Epithelial cell of proximal tubule (primary cell): ENCODE measurements around the gene ANXA8. TPM values are rescaled to one million over a fixed set of nuclear protein-coding genes. Genes with fewer than 3 reads are reported as not detected.
"Not testable (repeated sequence)": the region's sequence is repeated elsewhere in the genome, so short reads cannot be mapped to it uniquely, and the experiment has no call there.

ENCODE experiments used
- DNase-seq: peaks from one replicate; pipeline ENCODE4 v3.0.0-alpha.2; 2011; ENCODE audit warnings: low read depth
- H3K4me3 ChIP-seq: 2 replicates; pipeline ENCODE4 v1.5.1; 2011; ENCODE audit warnings: low read depth, mild to moderate bottlenecking, low read length
- CTCF ChIP-seq: conservative IDR thresholded peaks from 2 replicates; pipeline ENCODE4 v1.5.1; 2012; ENCODE audit warnings: low read depth, mild to moderate bottlenecking, low read length
- total RNA-seq: library from RNA; depleted of rRNA; stranded (reverse); fragments of >200 nt; gene quantifications from 2 replicates; pipeline ENCODE4 v1.2.3, GENCODE V29; 2015

ANXA8 gene
- total RNA-seq, 1 donor from 2014 or later = 1.4 TPM

GRCh38 chr10:47456079-47456785 is 27.7 kb downstream of the ANXA8 start:
- DNase-seq = no peak
- no peak overlapping the region for H3K4me3 ChIP-seq
- no peak for TF ChIP-seq CTCF

GRCh38 chr10:47455350-47456078 is 28.4 kb downstream of the ANXA8 start:
- H3K4me3 ChIP-seq, DNase-seq: not testable (repeated sequence)

- no peak for DNase-seq
- no peak for TF ChIP-seq CTCF
- no peak overlapping the region for H3K4me3 ChIP-seq
These were observed 29.2 kb downstream of the ANXA8 start for GRCh38 chr10:47454780-47455058.

GRCh38 chr10:47454008-47454779 is 29.7 kb downstream of the ANXA8 start:
- DNase-seq = no peak
- no peak for TF ChIP-seq CTCF
- H3K4me3 ChIP-seq = no peak overlapping the region

- TF ChIP-seq CTCF = no peak
- DNase-seq = no peak
- H3K4me3 ChIP-seq = no peak overlapping the region
These were observed 30.5 kb downstream of the ANXA8 start for GRCh38 chr10:47453141-47454007.

- TF ChIP-seq CTCF = no peak
- DNase-seq = no peak
- H3K4me3 ChIP-seq = no peak overlapping the region
These were observed 31.3 kb downstream of the ANXA8 start for GRCh38 chr10:47452495-47453140.
